A549 (cell line): Measurements from ENCODE around the gene SCAP.
"Not testable (repeated sequence)": the region's sequence is repeated elsewhere in the genome, so short reads cannot be mapped to it uniquely, and the experiment has no call there.

ENCODE experiments used
- BHLHE40 ChIP-seq: IDR thresholded peaks from 2 replicates; pipeline ENCODE4 v1.6.1; 2012; ENCODE audit warnings: low read depth, low read length, inconsistent platforms
- CHD4 ChIP-seq: fragments of 200-600 bp; sonication (generic); IDR thresholded peaks from 2 replicates; pipeline ENCODE4 v1.6.1; 2016; ENCODE audit warnings: antibody characterized with exemption, mild to moderate bottlenecking, borderline replicate concordance
- CTCF ChIP-seq: fragments of >200 bp; sonication (Bioruptor Twin); formaldehyde crosslinking; IDR thresholded peaks from 3 replicates; pipeline ENCODE4 v1.5.1; 2016
- EP300 ChIP-seq, 2 experiments: fragments of >200 bp; sonication (Bioruptor Twin); formaldehyde crosslinking; IDR thresholded peaks; 2 replicates in 1 of 2; 3 replicates in 1 of 2; pipeline ENCODE4 v1.6.1; 2016 to 2017
- HDAC2 ChIP-seq: fragments of 200-600 bp; sonication (generic); IDR thresholded peaks from 2 replicates; pipeline ENCODE4 v1.6.1; 2016
- JUN ChIP-seq, 2 experiments: fragments of >200 bp; sonication (Bioruptor Twin); formaldehyde crosslinking; IDR thresholded peaks; 2 replicates in 1 of 2; 3 replicates in 1 of 2; pipeline ENCODE4 v1.6.1; 2016 to 2017
- MAZ ChIP-seq: fragments of 150-350 bp; IDR thresholded peaks from 2 replicates; pipeline ENCODE4 v1.6.1; 2014; ENCODE audit warnings: antibody characterized with exemption, low read depth, low read length, borderline replicate concordance
- POLR2A ChIP-seq: IDR thresholded peaks from 2 replicates; pipeline ENCODE4 v1.6.1; 2012; ENCODE audit warnings: mild to moderate bottlenecking, low read length
- RCOR1 ChIP-seq: fragments of 150-350 bp; IDR thresholded peaks from 2 replicates; pipeline ENCODE4 v1.6.1; 2014; ENCODE audit warnings: antibody characterized with exemption, low read length, low read depth
- REST ChIP-seq: fragments of 200-600 bp; sonication (generic); IDR thresholded peaks from 2 replicates; pipeline ENCODE4 v1.6.1; 2016; ENCODE audit warnings: antibody characterized with exemption, mild to moderate bottlenecking, moderate library complexity
- RFX5 ChIP-seq: fragments of 450-650 bp; IDR thresholded peaks from 2 replicates; pipeline ENCODE4 v1.7.1; 2014; ENCODE audit warnings: antibody characterized with exemption, mild to moderate bottlenecking, moderate library complexity
- SMC3 ChIP-seq: fragments of >200 bp; sonication (Bioruptor Twin); formaldehyde crosslinking; IDR thresholded peaks from 3 replicates; pipeline ENCODE4 v1.6.1; 2018; ENCODE audit warnings: inconsistent platforms

- TF ChIP-seq SMC3; REST; CTCF; JUN (IDR thresholded peaks at IDR 0.05); RCOR1; CHD4; BHLHE40; POLR2A; RFX5; HDAC2; EP300 (IDR thresholded peaks at IDR 0.05); MAZ: not testable (repeated sequence)
Measured at GRCh38 chr3:47481763-47482162, 6.0 kb upstream of the SCAP start.
